T-helper 2 cell treated with Interferon-gamma antibody and Interleukin-4, amounts not matched to agents 5 μg/mL and 100 μg/mL, for 36 hours (primary cell): ENCODE data around the gene PTCH2.

Source experiments
- DNase-seq: peaks from one replicate; pipeline ENCODE4 v3.0.0; 2021; ENCODE audit warnings: low spot score
- H3K27ac Mint-ChIP-seq: one replicate; pipeline ENCODE4 v1.8.0; 2021; ENCODE audit warnings: mild to moderate bottlenecking, mixed read lengths
- H3K27me3 Mint-ChIP-seq: one replicate; pipeline ENCODE4 v1.8.0; 2021; ENCODE audit warnings: low read depth, mixed read lengths
- H3K36me3 Mint-ChIP-seq: one replicate; pipeline ENCODE4 v1.8.0; 2021; ENCODE audit warnings: low read depth, mixed read lengths
- H3K4me1 Mint-ChIP-seq: one replicate; pipeline ENCODE4 v1.8.0; 2021; ENCODE audit warnings: low read depth, mixed read lengths
- H3K4me3 Mint-ChIP-seq: one replicate; pipeline ENCODE4 v1.8.0; 2022; ENCODE audit warnings: mild to moderate bottlenecking, moderate library complexity, mixed read lengths
- H3K9me3 Mint-ChIP-seq: one replicate; pipeline ENCODE4 v1.8.0; 2021; ENCODE audit warnings: mixed read lengths

Gene PTCH2

DNA sequence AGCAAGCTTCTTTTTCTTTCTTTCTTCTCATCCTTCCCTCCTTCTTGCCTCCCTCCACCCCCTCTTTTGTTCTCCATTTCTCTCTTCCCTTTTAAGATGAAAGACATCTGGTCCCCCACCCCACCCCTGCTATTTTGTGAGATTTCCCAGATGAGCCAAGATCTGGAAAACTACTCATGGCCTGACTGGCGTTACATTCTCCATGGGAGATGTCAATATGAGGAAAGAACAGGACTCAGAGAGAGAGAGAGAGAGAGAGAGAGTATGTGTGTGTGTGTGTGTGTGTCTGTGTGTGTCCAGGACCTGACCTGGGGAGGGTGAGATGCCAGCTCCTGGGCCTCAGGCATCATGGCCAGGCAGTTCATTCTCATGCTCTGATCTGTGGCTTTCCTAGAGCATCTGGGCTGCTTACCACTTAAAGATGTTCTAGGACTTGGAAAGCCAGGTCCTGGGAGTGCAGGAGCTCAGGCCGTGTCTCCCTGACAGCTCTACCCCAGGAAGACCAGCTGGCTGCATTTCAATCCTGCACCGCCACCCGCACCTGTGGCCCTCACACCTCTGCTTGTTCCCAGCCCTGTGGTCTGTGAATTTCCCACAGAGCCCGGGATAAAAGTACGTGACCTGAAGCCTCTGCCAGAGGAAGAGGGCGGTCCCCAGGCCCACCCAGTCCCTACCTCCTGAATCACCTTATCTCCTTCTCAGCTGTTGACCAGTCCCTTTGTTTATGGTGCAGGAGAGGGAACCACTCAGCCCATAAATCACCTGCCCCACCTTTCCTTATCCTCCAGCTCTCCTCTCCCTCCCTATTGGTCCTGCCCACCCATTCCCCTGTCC is 51.9 kb downstream of the PTCH2 start:
- Mint-ChIP-seq H3K36me3 (no peaks in the 10 kb centered on the region), H3K27ac (no peak overlapping the region), H3K27me3 (no peaks in the 10 kb centered on the region)

GRCh38 chr1:44788120-44788860 is 54.8 kb downstream of the PTCH2 start, which contains the start of gene BEST4:
BEST4 (minus strand) TSS chr1:44788170; CDS start chr1:44787705, 465 bp downstream.
- no peaks in the 10 kb centered on the region for H3K27me3 Mint-ChIP-seq
- no peak for DNase-seq
- H3K4me3 Mint-ChIP-seq = no peak within 1 kb of the TSS
- peaks cover 22% of the 10 kb centered on the region for H3K4me1 Mint-ChIP-seq
- H3K9me3 Mint-ChIP-seq = no peaks in the 10 kb centered on the region
- no peak within 1 kb of the TSS for H3K27ac Mint-ChIP-seq
- H3K36me3 Mint-ChIP-seq = peaks cover 2% of the 10 kb centered on the region

More for the DNA sequence above, 51.9 kb downstream of the PTCH2 start:
- Mint-ChIP-seq H3K4me3 (no peak overlapping the region), H3K9me3 (no peaks in the 10 kb centered on the region), H3K4me1 (peaks cover 5% of the 10 kb centered on the region)
- DNase-seq = no peak

DNA sequence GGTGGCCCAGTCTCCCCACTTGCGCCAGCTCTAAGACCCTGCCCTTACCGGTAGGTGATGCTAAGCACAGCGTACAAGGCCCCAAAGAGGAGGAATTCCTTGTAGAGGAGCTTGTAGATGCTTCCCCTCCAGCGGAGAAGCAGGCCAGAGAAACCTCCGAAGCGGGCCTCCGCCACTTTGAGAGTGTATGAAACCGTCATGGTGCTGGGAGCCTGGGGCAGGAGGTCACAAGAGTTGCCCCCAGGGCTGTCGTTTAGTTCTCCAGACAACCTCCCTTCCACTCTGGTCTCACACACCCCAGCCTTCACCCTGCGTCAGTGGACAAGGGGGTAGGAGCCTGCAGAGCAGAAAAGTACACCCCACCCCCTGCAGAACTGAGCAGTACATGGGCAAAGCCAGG is 55.5 kb downstream of the PTCH2 start:
- Mint-ChIP-seq H3K27ac (no peak overlapping the region), H3K4me3 (no peak overlapping the region), H3K4me1 (peaks cover 24% of the 10 kb centered on the region), H3K27me3 (no peaks in the 10 kb centered on the region), H3K9me3 (no peaks in the 10 kb centered on the region), H3K36me3 (peaks cover 7% of the 10 kb centered on the region)
- DNase-seq = no peak

DNA sequence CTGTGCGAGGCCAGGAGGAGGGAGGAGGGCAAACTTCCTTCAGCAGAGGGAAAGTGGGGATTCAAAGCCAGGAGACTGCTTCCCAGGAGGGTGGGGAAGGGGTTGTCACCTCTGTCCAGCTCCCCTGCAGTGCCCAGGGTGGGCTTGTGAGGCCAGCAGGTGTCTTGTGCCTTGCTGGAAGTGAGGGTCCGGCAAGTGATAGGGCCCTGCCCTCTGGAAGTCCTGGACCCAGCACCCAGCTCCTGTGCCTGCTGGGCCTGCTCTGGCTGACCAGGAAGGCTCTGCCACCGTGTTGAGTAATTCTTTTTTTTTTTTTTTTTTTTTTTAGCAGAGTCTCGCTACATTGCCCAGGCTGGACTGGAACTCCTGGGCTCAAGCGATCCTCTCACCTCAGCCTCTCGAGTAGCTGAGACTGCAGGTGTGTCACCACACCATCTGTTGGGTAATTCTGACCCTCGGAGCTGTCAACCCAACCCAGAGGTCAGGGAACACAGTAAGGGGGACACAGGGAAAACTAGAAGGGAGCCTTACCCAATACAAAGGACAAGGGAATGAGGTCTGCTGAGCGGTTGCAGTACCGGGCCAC is 56.1 kb downstream of the PTCH2 start:
- no peaks in the 10 kb centered on the region for H3K27me3 Mint-ChIP-seq
- H3K36me3 Mint-ChIP-seq = peaks cover 9% of the 10 kb centered on the region
- peak overlapping the region; percentile 67 for H3K4me3 Mint-ChIP-seq
- DNase-seq = no peak
- H3K27ac Mint-ChIP-seq = no peak overlapping the region
- H3K4me1 Mint-ChIP-seq = peaks cover 24% of the 10 kb centered on the region
- H3K9me3 Mint-ChIP-seq = no peaks in the 10 kb centered on the region

DNA sequence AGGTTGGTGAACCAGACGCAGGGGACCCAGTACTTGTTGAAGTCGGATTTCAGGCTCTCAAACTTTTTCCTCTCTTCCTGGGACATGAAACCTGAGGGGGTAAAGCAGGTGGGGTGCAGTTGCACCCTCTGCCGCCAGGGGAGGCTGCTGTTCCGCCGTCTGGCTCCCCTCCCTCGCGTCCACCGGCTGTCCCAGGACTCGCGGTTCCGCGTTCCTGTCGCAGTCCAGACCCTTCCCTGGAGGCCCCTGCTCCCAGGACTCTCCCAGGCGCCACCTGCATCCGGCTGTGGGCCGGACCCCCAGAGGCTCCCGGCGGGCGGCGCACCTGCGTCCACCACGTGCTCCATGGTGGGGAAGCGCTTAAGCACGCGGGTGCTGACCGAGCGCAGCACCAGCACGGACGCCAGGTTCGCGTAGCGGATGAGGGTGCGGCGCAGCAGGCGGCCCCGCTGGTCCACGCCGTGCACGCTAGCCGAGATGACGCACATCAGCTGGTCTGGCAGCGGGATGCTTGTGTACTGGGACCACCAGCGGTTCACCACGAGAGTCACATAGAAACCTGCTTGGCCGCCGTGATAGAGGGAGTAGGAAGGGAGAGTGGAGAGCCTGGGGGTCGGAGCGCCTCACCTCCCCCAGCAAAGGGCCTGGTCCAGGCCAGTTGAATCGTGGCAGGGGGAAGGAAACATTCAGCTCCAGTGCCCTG is 56.8 kb downstream of the PTCH2 start:
- H3K27me3 Mint-ChIP-seq = no peaks in the 10 kb centered on the region
- H3K4me3 Mint-ChIP-seq = peak overlapping the region; percentile 67
- DNase-seq = peak; percentile 69
- peaks cover 24% of the 10 kb centered on the region for H3K4me1 Mint-ChIP-seq
- peaks cover 14% of the 10 kb centered on the region for H3K36me3 Mint-ChIP-seq
- peak overlapping the region; percentile 60 for H3K27ac Mint-ChIP-seq
- no peaks in the 10 kb centered on the region for H3K9me3 Mint-ChIP-seq

- H3K27ac Mint-ChIP-seq = peak overlapping the region; percentile 60
- H3K36me3 Mint-ChIP-seq = peaks cover 21% of the 10 kb centered on the region
- no peaks in the 10 kb centered on the region for H3K27me3 Mint-ChIP-seq
- H3K4me3 Mint-ChIP-seq = peak overlapping the region; percentile 67
- no peak for DNase-seq
- H3K4me1 Mint-ChIP-seq = peaks cover 26% of the 10 kb centered on the region
- H3K9me3 Mint-ChIP-seq = no peaks in the 10 kb centered on the region
Measured at GRCh38 chr1:44785501-44786137, 57.4 kb downstream of the PTCH2 start.

- Mint-ChIP-seq H3K4me3 (peak overlapping the region; percentile 67), H3K27me3 (no peaks in the 10 kb centered on the region), H3K27ac (peak overlapping the region; percentile 60), H3K36me3 (peaks cover 27% of the 10 kb centered on the region), H3K4me1 (peaks cover 29% of the 10 kb centered on the region), H3K9me3 (no peaks in the 10 kb centered on the region)
- DNase-seq = no peak
Measured at GRCh38 chr1:44785029-44785380, 58.0 kb downstream of the PTCH2 start.

GRCh38 chr1:44784094-44785028 is 58.7 kb downstream of the PTCH2 start:
- peak overlapping the region; percentile 60 for H3K27ac Mint-ChIP-seq
- peaks cover 29% of the 10 kb centered on the region for H3K4me1 Mint-ChIP-seq
- peak overlapping the region; percentile 67 for H3K4me3 Mint-ChIP-seq
- no peak for DNase-seq
- H3K27me3 Mint-ChIP-seq = no peaks in the 10 kb centered on the region
- H3K9me3 Mint-ChIP-seq = no peaks in the 10 kb centered on the region
- peaks cover 32% of the 10 kb centered on the region for H3K36me3 Mint-ChIP-seq

DNA sequence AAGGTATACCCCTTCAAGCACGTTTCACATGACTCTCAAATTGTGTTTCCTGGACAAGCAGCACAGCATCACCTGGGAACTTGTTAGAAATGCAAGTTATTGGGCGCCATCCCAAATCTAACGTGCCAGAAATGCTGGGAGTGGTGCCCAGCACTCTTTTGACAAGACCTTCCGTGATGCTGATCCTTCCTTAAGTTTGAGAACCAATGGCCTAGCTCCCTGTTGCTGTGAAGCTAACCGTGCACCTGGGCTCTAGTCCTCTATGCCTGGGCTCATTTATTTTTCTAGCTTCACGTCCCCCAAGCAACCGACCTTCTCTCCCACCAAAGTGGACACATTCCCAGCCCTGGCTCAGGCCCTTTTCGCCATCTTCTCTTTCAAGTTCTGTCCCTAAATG is 59.4 kb downstream of the PTCH2 start:
- H3K27ac Mint-ChIP-seq = peak overlapping the region; percentile 49
- peaks cover 31% of the 10 kb centered on the region for H3K4me1 Mint-ChIP-seq
- peak overlapping the region; percentile 53 for H3K4me3 Mint-ChIP-seq
- H3K9me3 Mint-ChIP-seq = no peaks in the 10 kb centered on the region
- peaks cover 37% of the 10 kb centered on the region for H3K36me3 Mint-ChIP-seq
- H3K27me3 Mint-ChIP-seq = no peaks in the 10 kb centered on the region
- DNase-seq = no peak

GRCh38 chr1:44780583-44781121 is 62.4 kb downstream of the PTCH2 start:
- DNase-seq = no peak
- Mint-ChIP-seq H3K4me3 (no peak overlapping the region), H3K27me3 (no peaks in the 10 kb centered on the region), H3K27ac (peak overlapping the region; percentile 45), H3K9me3 (no peaks in the 10 kb centered on the region), H3K36me3 (peaks cover 67% of the 10 kb centered on the region), H3K4me1 (peaks cover 39% of the 10 kb centered on the region)

GRCh38 chr1:44778705-44779576 is 64.1 kb downstream of the PTCH2 start:
- no peaks in the 10 kb centered on the region for H3K9me3 Mint-ChIP-seq
- peaks cover 36% of the 10 kb centered on the region for H3K4me1 Mint-ChIP-seq
- DNase-seq = no peak
- peak overlapping the region; percentile 94 for H3K4me3 Mint-ChIP-seq
- no peaks in the 10 kb centered on the region for H3K27me3 Mint-ChIP-seq
- H3K36me3 Mint-ChIP-seq = peaks cover 71% of the 10 kb centered on the region
- H3K27ac Mint-ChIP-seq = peak overlapping the region; percentile 49
